OCI-LY7 (cell line): ENCODE data around the gene HK2. TPM values are rescaled to one million over a fixed set of nuclear protein-coding genes. Genes with fewer than 3 reads are reported as not detected.
A peak's percentile ranks its signal among the peaks of the same experiment; 100 is the strongest.

Source experiments
- BruUV-seq: library from RNA; stranded (reverse); fragments of 400-500 nt; replicated peaks from 2 replicates; lab custom pipeline; 2021; lab: Mats Ljungman, UMichigan
- CTCF ChIA-PET: fragments of 300-600 bp; sonication (Branson Sonifier 250); formaldehyde crosslinking; loops from one replicate; lab custom pipeline; 2022; ENCODE audit warnings: antibody characterized with exemption; ENCODE audit not compliant: unreplicated experiment; lab: Charles Lee
- POLR2A ChIA-PET: fragments of 300-600 bp; sonication (Branson Sonifier 250); formaldehyde crosslinking; loops from one replicate; lab custom pipeline; 2022; ENCODE audit warnings: antibody characterized with exemption; lab: Charles Lee
- DNase-seq: peaks from one replicate; pipeline ENCODE4 v3.0.0-alpha.2; 2015; ENCODE audit warnings: low spot score
- H2AFZ ChIP-seq: fragments of 200-600 bp; sonication (generic), shearing (Covaris generic); 2 replicates; pipeline ENCODE4 v1.6.1; 2014; ENCODE audit warnings: mild to moderate bottlenecking, antibody characterized with exemption, low read length, moderate library complexity
- H3K27ac ChIP-seq: fragments of 200-600 bp; sonication (generic); 2 replicates; pipeline ENCODE4 v1.5.1; 2014; ENCODE audit warnings: mixed run types, low read depth, mild to moderate bottlenecking, moderate library complexity, low read length, inconsistent platforms; ENCODE audit not compliant: poor library complexity, severe bottlenecking
- H3K36me3 ChIP-seq: fragments of 200-600 bp; sonication (generic); 2 replicates; pipeline ENCODE4 v1.6.1; 2014; ENCODE audit warnings: mild to moderate bottlenecking, antibody characterized with exemption, low read length, moderate library complexity, mixed read lengths; ENCODE audit not compliant: insufficient read depth
- H3K4me1 ChIP-seq: fragments of 200-600 bp; sonication (generic); 2 replicates; pipeline ENCODE4 v1.5.1; 2014; ENCODE audit warnings: mild to moderate bottlenecking, low read length; ENCODE audit not compliant: insufficient read depth, poor library complexity, severe bottlenecking
- H3K4me2 ChIP-seq: fragments of 200-600 bp; sonication (generic); 2 replicates; pipeline ENCODE4 v1.6.1; 2014; ENCODE audit warnings: mild to moderate bottlenecking, low read length
- H3K4me3 ChIP-seq: fragments of 200-600 bp; sonication (generic); 2 replicates; pipeline ENCODE4 v1.5.1; 2014; ENCODE audit warnings: mild to moderate bottlenecking, low read depth, low read length; ENCODE audit not compliant: poor library complexity, severe bottlenecking
- H3K79me2 ChIP-seq: fragments of 200-600 bp; sonication (generic); 2 replicates; pipeline ENCODE4 v1.6.1; 2016; ENCODE audit warnings: low read depth, mild to moderate bottlenecking, low read length, moderate library complexity, mixed read lengths; ENCODE audit not compliant: insufficient read depth
- H3K9me2 ChIP-seq: fragments of 200-600 bp; sonication (generic); 2 replicates; pipeline ENCODE4 v1.6.1; 2016; ENCODE audit warnings: mild to moderate bottlenecking, low read length, mixed read lengths; ENCODE audit not compliant: insufficient read depth
- H3K9me3 ChIP-seq: fragments of 200-600 bp; sonication (generic); 2 replicates; pipeline ENCODE4 v1.6.1; 2014; ENCODE audit warnings: mild to moderate bottlenecking, mixed run types, low read length, mixed read lengths
- H4K20me1 ChIP-seq: fragments of 200-600 bp; sonication (generic); 2 replicates; pipeline ENCODE4 v1.6.1; 2014; ENCODE audit warnings: mild to moderate bottlenecking, antibody characterized with exemption, low read length, moderate library complexity, mixed read lengths; ENCODE audit not compliant: insufficient read depth
- CTCF ChIP-seq: fragments of 200-600 bp; sonication (generic); conservative IDR thresholded peaks from 2 replicates; pipeline ENCODE4 v1.5.1; 2014; ENCODE audit warnings: mild to moderate bottlenecking, antibody characterized with exemption, low read length, moderate library complexity, mixed read lengths
- EZH2phosphoT487 ChIP-seq: fragments of 200-600 bp; sonication (generic); IDR thresholded peaks from 2 replicates; pipeline ENCODE4 v1.6.1; 2018; ENCODE audit warnings: low read depth, borderline replicate concordance, mild to moderate bottlenecking, mixed run types, antibody characterized with exemption, low read length, moderate library complexity, mixed read lengths
- intact Hi-C: fragments of 100-400 bp; cut with micrococcal nuclease; formaldehyde crosslinking; loops from one replicate; pipeline ENCODE4 v1.10.0; 2022; ENCODE audit not compliant: unreplicated experiment
- total RNA-seq, 2 experiments: library from RNA; depleted of rRNA in 1 of 2; stranded (reverse); fragments of >200 nt in 1 of 2; shearing (Covaris generic) in 1 of 2; gene quantifications; 2 replicates each; pipeline ENCODE4 v1.2.3, GENCODE V29; 2014 to 2022

HK2 gene
- total RNA-seq, 2 experiments from 2014 or later, result 8.6 to 50.5 TPM

- TF ChIP-seq CTCF (no peak), EZH2phosphoT487 (no peak)
- Histone ChIP-seq H3K9me3 (no peaks in the 10 kb centered on the region), H3K36me3 (no peaks in the 10 kb centered on the region), H3K4me1 (no peaks in the 10 kb centered on the region), H2AFZ (no peak overlapping the region), H3K27ac (no peak overlapping the region), H3K4me2 (no peak overlapping the region), H3K4me3 (no peak overlapping the region), H3K79me2 (no peaks in the 10 kb centered on the region), H4K20me1 (no peaks in the 10 kb centered on the region), H3K9me2 (no peaks in the 10 kb centered on the region)
- ChIA-PET POLR2A (interaction anchor here (0.8 kb wide), 1 partner anchor 1454 kb away, joined by 3 read pairs; no protein-coding TSS in a partner anchor), CTCF (interaction anchor here (0.6 kb wide), 1 partner anchor 66 kb away, joined by 4 read pairs; no protein-coding TSS in a partner anchor)
- DNase-seq, result no peak
- intact Hi-C loops, result loop anchor here (2.0 to 5.0 kb wide), 3 partner anchors 147 to 484 kb away; no protein-coding TSS in a partner anchor
- BruUV-seq, result no TSS peak
These were observed 84.0 kb downstream of the HK2 start for GRCh38 chr2:74917702-74918619.

GRCh38 chr2:74919827-74920226 lies 85.9 kb downstream of the HK2 start:
- Histone ChIP-seq H3K9me2 (no peaks in the 10 kb centered on the region), H3K79me2 (no peaks in the 10 kb centered on the region), H3K36me3 (no peaks in the 10 kb centered on the region), H4K20me1 (no peaks in the 10 kb centered on the region), H3K4me1 (no peaks in the 10 kb centered on the region), H2AFZ (no peak overlapping the region), H3K4me3 (peak overlapping the region; percentile 22), H3K9me3 (no peaks in the 10 kb centered on the region), H3K27ac (no peak overlapping the region), H3K4me2 (peak overlapping the region; percentile 31; the same call in 1 of the 2 replicates)
- TF ChIP-seq EZH2phosphoT487 (no peak), CTCF (peak; percentile 81)
- ChIA-PET CTCF (no interaction called here), POLR2A (no interaction called here)
- intact Hi-C loops, result loop anchor here (2.0 to 5.0 kb wide), 4 partner anchors 62 to 482 kb away; no protein-coding TSS in a partner anchor
- DNase-seq, result peak; percentile 62
- no TSS peak for BruUV-seq
